Stimulated activated CD4-positive, alpha-beta T cell treated with anti-CD3 and anti-CD28 coated beads, Interleukin-15, amount 100 ng/mL, for 24 hours (primary cell): ENCODE results near the gene KBTBD12.
A peak's percentile ranks its signal among the peaks of the same experiment; 100 is the strongest.

Experiments used
- DNase-seq: peaks from one replicate; pipeline ENCODE4 v3.0.0-alpha.2; 2020

The KBTBD12 gene

GRCh38 chr3:127953091-127954035, 38.3 kb downstream of the KBTBD12 start:
- no peak for DNase-seq

GRCh38 chr3:127954640-127955039, 39.6 kb downstream of the KBTBD12 start:
- DNase-seq, result no peak

- DNase-seq, result no peak
Observed at GRCh38 chr3:127955728-127956127, 40.7 kb downstream of the KBTBD12 start.

DNA sequence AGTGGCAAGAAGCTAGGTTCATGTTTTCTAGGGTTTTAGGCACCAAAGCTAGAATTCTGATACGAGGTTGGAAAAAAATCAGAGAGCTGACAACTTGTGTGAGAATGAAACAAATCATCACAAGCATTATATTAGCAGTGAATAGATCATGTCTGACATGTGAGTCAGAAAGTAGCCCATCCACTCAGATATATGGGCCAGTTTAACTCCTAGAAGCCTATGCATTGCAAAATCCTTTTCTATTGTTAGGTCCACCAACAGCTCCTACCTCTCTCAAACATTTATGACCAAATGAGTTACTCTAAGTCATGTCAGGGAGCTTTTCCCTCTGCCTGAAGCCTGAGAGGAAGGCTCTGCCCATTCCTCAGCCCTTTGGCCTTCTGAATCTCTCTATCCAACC, 44.0 kb downstream of the KBTBD12 start:
- no peak for DNase-seq

DNA sequence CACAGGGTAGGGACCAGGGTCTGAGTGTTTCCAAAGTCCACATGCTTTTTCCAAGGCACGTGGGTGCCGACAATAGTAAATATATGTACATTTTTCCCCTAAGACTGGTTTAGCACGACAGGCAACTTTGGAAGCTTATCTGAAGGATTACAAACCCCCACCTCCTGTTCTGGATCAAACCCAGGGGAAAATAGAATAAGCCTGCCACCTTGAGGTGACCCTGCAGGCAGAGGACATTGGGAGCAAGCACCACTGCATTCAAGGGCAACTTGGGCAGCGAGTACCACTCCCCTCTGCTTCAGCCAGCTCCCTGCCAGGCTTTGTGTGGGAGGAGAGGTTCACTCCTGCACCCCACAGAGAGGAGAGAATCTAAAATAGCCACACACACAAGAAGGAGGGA, 44.8 kb downstream of the KBTBD12 start:
- no peak for DNase-seq

- DNase-seq, result no peak
Observed at GRCh38 chr3:127960421-127960965, 45.5 kb downstream of the KBTBD12 start.

DNA sequence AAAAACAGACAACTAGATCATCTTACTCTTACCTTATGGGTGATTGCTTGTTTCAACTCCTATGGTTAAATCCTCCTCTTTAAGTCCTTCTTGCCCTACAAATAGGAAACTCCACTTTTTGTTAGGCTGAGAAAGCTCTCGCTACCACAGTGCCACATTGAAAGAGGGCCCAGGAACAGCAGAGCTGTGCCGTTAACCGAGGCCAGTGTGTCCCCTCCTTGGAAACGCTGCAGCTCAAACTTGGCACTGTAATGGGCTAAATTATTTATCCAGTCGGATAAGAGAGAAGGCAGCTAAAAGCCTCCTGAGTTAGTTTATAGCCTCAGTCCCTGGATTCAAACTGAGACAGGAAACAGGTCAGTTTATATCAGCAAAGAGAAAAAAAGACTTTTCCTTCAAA, 46.1 kb downstream of the KBTBD12 start:
- DNase-seq, result no peak

GRCh38 chr3:127961963-127962362, 46.9 kb downstream of the KBTBD12 start:
- DNase-seq, result no peak

GRCh38 chr3:127962937-127963336, 47.9 kb downstream of the KBTBD12 start:
- no peak for DNase-seq

DNA sequence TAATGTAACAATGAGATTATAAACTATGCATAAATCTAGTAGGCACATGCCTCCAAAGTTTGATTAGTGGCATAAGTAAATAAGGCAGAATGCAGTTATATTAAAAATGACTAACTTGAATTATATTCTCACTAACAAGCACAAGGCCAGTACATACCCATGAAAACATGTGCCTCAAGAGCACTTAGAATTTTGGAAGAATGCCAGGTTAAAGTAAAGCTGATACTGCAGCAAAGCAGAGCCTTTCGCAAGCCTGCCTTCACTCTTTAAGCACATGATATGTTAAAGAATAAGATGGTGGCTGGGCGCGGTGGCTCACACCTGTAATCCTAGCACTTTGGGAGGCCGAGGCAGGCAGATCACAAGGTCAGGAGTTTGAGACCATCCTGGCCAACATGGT, 49.0 kb downstream of the KBTBD12 start:
- no peak for DNase-seq

DNA sequence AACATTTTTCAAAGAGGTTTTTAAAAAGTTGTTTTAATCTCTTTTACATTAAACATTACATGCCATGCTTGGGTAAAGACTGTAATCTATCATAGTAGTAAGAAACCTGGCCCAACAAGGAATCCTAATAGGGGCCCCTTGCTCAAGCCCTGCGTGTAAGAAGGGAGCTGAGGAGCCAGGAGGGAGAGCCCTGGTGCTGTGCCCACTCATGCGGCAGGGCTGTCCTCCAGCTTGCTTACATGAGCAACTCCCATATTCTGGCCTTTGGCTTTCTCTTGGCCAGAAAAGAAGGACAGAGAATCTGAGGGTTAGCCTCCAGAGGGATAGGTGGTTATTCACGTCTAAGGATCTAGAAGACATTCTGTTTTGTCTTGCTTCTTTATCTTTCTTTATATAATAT, 49.8 kb downstream of the KBTBD12 start:
- no peak for DNase-seq

- no peak for DNase-seq
Observed at GRCh38 chr3:127967316-127967715, 52.3 kb downstream of the KBTBD12 start.

DNA sequence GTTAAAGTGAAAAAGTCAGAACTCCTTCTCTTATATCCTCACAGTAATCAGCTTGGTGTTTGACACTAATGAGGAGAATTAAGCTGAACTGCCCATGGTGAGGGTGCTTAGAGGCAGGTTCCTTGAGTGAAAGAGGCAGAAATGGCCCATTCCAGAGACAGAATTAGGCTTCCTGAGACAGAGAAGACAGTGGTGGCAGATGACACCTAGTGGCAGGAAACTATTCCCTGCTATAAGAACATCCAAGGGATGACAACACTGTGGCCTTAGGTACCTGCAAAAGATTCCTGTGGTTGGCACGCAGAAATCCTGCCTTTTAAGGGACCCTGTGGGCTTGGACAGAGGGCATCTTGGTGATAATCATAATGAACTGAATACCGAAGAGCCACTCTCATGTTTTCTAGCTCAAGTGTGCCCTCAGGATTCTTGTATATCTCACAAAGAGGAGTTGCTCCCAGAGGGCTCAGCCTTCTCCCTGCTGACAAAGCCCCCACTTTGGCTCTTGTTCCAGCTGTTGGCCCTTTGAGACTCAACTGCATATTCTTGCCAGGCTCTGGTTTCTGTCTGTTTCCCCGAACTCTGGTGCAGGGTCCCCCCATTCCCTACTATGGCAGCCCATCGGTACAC, 56.0 kb downstream of the KBTBD12 start:
- peak; percentile 24 for DNase-seq

DNA sequence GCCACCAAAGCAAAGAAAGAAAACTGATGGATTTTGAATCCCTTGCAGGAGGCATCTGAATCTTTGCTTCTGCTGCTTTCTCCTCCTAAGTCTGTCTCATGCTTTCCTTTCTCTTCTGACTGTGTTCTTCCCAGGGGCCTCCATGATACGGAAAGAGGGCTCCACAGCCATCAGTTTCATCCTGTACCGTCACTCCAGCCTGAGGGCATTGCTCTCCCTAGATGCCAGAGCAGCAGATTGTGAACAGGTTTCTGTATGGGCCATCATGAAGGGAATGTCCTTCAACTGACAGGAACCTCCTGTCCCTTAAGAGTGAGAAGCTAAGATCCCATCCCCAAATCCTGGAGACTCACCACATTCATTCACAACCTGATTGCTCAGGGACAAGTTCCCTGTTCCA, 59.2 kb downstream of the KBTBD12 start:
- no peak for DNase-seq

DNA sequence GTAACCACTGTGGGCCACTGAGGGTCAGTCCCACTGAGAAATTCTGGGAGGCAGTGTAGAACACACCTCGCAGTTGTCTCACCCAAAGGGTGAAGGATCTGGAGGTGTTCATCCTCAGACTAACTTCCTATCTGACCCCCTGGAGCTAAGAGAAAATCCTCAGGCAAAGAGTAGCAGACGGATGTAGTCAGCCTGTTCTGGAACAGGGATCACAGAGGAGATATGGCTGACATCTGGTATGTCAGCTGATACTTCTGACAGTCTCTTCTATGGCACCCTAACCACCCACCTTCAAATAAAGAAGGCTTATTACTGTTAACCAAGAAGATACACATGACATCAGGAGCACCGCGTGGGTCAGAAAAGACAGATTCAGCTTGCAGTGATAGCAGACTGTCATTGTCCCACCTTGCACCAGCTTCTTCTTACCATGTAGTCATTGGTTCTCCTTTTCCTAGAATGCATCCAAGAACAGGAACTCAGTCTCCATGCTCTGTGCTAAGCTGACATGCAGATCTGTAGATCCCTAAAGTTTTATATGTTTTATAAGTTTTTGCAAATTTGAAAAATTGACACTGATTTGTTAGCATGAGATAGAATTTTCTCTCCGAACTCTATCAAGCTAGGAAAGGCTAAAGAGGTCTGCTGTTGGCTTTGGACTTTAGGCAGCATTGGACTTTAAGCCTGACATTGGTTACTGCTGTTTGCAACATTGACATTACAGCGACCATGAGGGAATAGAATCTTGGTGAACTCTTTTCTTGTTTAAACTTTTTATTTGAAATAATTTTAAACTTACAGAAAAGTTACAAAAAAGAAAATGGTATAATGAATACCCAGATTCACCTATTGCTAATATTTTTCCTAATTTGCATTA, 60.4 kb downstream of the KBTBD12 start:
- DNase-seq, result no peak

- no peak for DNase-seq
Observed at GRCh38 chr3:127978636-127979035, 63.6 kb downstream of the KBTBD12 start.

- no peak for DNase-seq
Observed at GRCh38 chr3:127979473-127979872, 64.4 kb downstream of the KBTBD12 start.

DNA sequence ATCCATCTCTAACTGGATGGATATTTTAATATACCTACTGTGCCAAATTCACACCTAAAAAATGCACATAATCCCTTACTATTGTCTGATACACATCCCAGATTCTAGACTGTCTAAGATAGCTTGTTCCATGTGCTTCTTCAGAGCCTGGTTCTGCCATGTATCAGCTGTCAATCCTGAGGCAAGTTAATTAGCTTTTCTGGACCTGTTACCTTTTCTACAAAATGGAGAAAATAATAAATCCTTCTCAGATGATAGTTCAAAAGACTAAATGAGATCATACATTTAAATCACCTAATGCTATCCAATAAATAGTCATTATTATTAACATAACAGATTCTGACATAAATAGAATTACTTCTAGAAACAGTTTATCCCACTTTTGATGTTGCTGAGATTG, 66.1 kb downstream of the KBTBD12 start:
- no peak for DNase-seq

DNA sequence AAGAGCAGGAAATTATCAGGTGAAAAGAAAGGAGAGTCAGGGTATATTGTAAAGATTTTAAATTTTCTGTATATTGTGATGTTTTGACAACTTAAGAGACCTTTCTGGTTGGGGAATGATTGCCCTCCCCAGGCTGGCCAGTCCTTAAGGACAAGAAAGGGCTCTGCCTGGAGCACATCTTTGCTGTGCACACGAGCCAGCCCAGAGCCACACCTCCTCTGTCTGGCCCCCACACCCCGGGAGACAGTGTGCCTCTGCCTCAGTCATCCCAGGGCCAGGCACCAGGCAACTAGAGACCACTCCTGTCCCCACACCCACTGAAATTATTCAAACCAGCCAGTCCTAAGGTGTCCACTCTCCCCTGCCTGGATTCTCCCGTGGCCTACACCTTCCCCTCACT, 67.1 kb downstream of the KBTBD12 start:
- DNase-seq, result no peak

- no peak for DNase-seq
Observed at GRCh38 chr3:127984241-127984975, 69.4 kb downstream of the KBTBD12 start.

GRCh38 chr3:127985216-127985615, 70.2 kb downstream of the KBTBD12 start:
- no peak for DNase-seq

DNA sequence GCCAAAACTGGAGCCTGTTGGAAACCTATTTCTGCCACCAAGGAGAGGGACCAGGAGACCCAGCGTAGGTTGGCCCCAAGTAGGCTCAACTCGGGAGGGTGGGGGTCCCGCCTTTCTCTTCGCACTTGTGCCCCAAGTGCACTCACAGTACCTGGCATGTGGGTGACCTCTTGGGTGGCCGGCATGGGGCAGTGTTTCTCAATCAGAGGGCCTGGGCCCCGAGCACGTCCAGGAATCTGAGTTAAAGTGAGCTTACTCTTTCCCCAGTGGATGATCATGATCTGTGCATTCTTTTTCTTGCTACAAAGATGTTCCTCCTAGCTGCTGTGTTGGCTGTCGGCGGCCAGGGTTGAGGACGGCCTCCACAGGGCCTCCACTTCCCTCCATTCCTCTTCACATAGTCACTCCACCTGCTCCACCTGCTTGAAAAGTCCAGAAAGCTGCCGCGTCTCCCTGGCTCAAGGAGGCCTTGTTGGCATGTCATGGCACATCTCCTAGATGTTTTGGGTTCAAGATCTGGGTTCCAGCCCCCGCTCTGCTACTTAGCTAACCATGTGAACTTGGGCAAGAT, 70.7 kb downstream of the KBTBD12 start:
- DNase-seq, result no peak
